SK-N-SH (cell line): ENCODE results near the gene AP3S1. TPM values are rescaled to one million over a fixed set of nuclear protein-coding genes. Genes with fewer than 3 reads are reported as not detected.

Source experiments
- CTCF ChIA-PET: fragments of 300-600, 350-600 bp; formaldehyde crosslinking; extraction: SDS; loops from one replicate; lab custom pipeline; 2021; lab: Yijun Ruan, JAX
- POLR2A ChIA-PET: fragments of 350-600 bp; sonication (Branson Sonifier 250); formaldehyde crosslinking; extraction: SDS; loops from one replicate; lab custom pipeline; 2020; ENCODE audit warnings: antibody characterized with exemption, inconsistent platforms; lab: Yijun Ruan, JAX
- DNase-seq: peaks from one replicate; pipeline ENCODE4 v3.0.0; 2012
- H2AFZ ChIP-seq: fragments of 200-600 bp; sonication (generic); 2 replicates; pipeline ENCODE4 v1.8.1; 2016; ENCODE audit warnings: antibody characterized with exemption, mild to moderate bottlenecking, low read depth
- H3F3A ChIP-seq: fragments of 200-600 bp; sonication (generic); replicated peaks from 2 replicates; pipeline ENCODE3; 2016; ENCODE audit warnings: antibody characterized with exemption, mild to moderate bottlenecking; ENCODE audit not compliant: insufficient read depth
- H3K27ac ChIP-seq, 2 experiments: fragments of 200-500 bp in 1 of 2; fragments of 200-600 bp in 1 of 2; sonication (Bioruptor generic) in 1 of 2; sonication (generic), shearing (Covaris generic) in 1 of 2; 2 replicates each; pipeline versions ENCODE4 v1.5.1 to v1.6.1; 2014 to 2016; ENCODE audit warnings: low read depth in 2 of 2, inconsistent platforms in 1 of 2, low read length in 1 of 2, mild to moderate bottlenecking in 1 of 2, mixed read lengths in 1 of 2
- H3K27me3 ChIP-seq: fragments of 200-600 bp; sonication (generic), shearing (Covaris generic); 2 replicates; pipeline ENCODE4 v1.6.1; 2016; ENCODE audit warnings: mixed run types; ENCODE audit not compliant: insufficient read depth
- H3K36me3 ChIP-seq, 2 experiments: fragments of 200-500 bp in 1 of 2; fragments of 200-600 bp in 1 of 2; sonication (Bioruptor generic) in 1 of 2; sonication (generic) in 1 of 2; replicated peaks in 1 of 2; 2 replicates each; pipeline versions ENCODE3 to v1.5.1; 2014 to 2016; ENCODE audit warnings: low read length in 1 of 2, mild to moderate bottlenecking in 1 of 2; ENCODE audit not compliant: insufficient read depth in 2 of 2, control insufficient read depth in 1 of 2
- H3K4me1 ChIP-seq, 2 experiments: fragments of 200-500 bp in 1 of 2; fragments of 200-600 bp in 1 of 2; sonication (Bioruptor generic) in 1 of 2; sonication (generic), shearing (Covaris generic) in 1 of 2; 2 replicates each; pipeline versions ENCODE4 v1.5.1 to v1.6.1; 2014 to 2016; ENCODE audit warnings: low read depth in 1 of 2, low read length in 1 of 2, mixed run types in 1 of 2; ENCODE audit not compliant: insufficient read depth in 2 of 2, control insufficient read depth in 1 of 2
- H3K4me2 ChIP-seq: fragments of 200-600 bp; sonication (generic), shearing (Covaris generic); 2 replicates; pipeline ENCODE4 v1.6.1; 2017; ENCODE audit warnings: mixed run types
- H3K4me3 ChIP-seq, 2 experiments: fragments of 200-500 bp in 1 of 2; fragments of 200-600 bp in 1 of 2; sonication (Bioruptor generic) in 1 of 2; sonication (generic), shearing (Covaris generic) in 1 of 2; 2 replicates each; pipeline versions ENCODE4 v1.5.1 to v1.8.1; 2014 to 2016; ENCODE audit warnings: low read depth in 2 of 2, inconsistent platforms in 1 of 2, low read length in 1 of 2, mild to moderate bottlenecking in 1 of 2, mixed read lengths in 1 of 2, moderate library complexity in 1 of 2
- H3K79me2 ChIP-seq: fragments of 200-600 bp; sonication (generic); 2 replicates; pipeline ENCODE4 v1.8.1; 2017; ENCODE audit warnings: mild to moderate bottlenecking; ENCODE audit not compliant: insufficient read depth
- H3K9ac ChIP-seq: fragments of 200-600 bp; sonication (generic); 2 replicates; pipeline ENCODE4 v1.6.1; 2017; ENCODE audit warnings: mixed run types
- H3K9me2 ChIP-seq: fragments of 200-600 bp; sonication (generic); 2 replicates; pipeline ENCODE4 v1.6.1; 2017; ENCODE audit warnings: mixed run types
- H3K9me3 ChIP-seq: fragments of 200-600 bp; sonication (generic); 2 replicates; pipeline ENCODE4 v1.6.1; 2017; ENCODE audit warnings: mixed run types, mild to moderate bottlenecking, moderate library complexity
- H4K20me1 ChIP-seq: fragments of 200-600 bp; sonication (generic); 2 replicates; pipeline ENCODE4 v1.6.1; 2017; ENCODE audit warnings: mild to moderate bottlenecking, mixed run types; ENCODE audit not compliant: insufficient read depth
- CTCF ChIP-seq: fragments of 200-600 bp; sonication (generic); IDR thresholded peaks from 2 replicates; pipeline ENCODE4 v1.6.1; 2017; ENCODE audit warnings: antibody characterized with exemption, mild to moderate bottlenecking, moderate library complexity
- EP300 ChIP-seq, 2 experiments: IDR thresholded peaks; 2 replicates each; pipeline versions ENCODE4 v1.4.0 to v1.6.1; 2012; ENCODE audit warnings: borderline replicate concordance in 1 of 2, low read depth in 1 of 2, low read length in 1 of 2
- GATA2 ChIP-seq: sonication (generic); formaldehyde crosslinking; IDR thresholded peaks from 2 replicates; pipeline ENCODE4 v1.5.0; 2020; ENCODE audit warnings: mild to moderate bottlenecking, missing genetic modification reagents
- MAX ChIP-seq: IDR thresholded peaks from 2 replicates; pipeline ENCODE4 v1.4.0; 2012; ENCODE audit warnings: low read depth
- MXI1 ChIP-seq: IDR thresholded peaks from 2 replicates; pipeline ENCODE4 v1.6.1; 2012; ENCODE audit warnings: mild to moderate bottlenecking, low read depth, low read length, improper control_type of control experiment
- NFIC ChIP-seq: IDR thresholded peaks from 2 replicates; pipeline ENCODE4 v1.4.0; 2012; ENCODE audit warnings: borderline replicate concordance
- NRF1 ChIP-seq: IDR thresholded peaks from 2 replicates; pipeline ENCODE4 v1.6.1; 2012; ENCODE audit warnings: low read depth, mild to moderate bottlenecking, low read length
- PBX3 ChIP-seq: IDR thresholded peaks from 2 replicates; pipeline ENCODE4; 2012
- POLR2AphosphoS5 ChIP-seq: IDR thresholded peaks from 2 replicates; pipeline ENCODE4 v1.6.1; 2012; ENCODE audit warnings: low read depth, low read length
- RAD21 ChIP-seq: IDR thresholded peaks from 2 replicates; pipeline ENCODE4 v1.6.1; 2012; ENCODE audit warnings: mild to moderate bottlenecking, low read length
- RCOR1 ChIP-seq: fragments of 150-350 bp; IDR thresholded peaks from 2 replicates; pipeline ENCODE4 v1.6.1; 2017; ENCODE audit warnings: antibody characterized with exemption, low read length
- REST ChIP-seq: IDR thresholded peaks from 2 replicates; pipeline ENCODE4 v1.6.1; 2012; ENCODE audit warnings: mild to moderate bottlenecking, low read depth, low read length, moderate library complexity
- RXRA ChIP-seq: IDR thresholded peaks from 2 replicates; pipeline ENCODE4 v1.4.0; 2012; ENCODE audit warnings: low read depth, mild to moderate bottlenecking, borderline replicate concordance
- SIN3A ChIP-seq: IDR thresholded peaks from 2 replicates; pipeline ENCODE4 v1.6.1; 2012; ENCODE audit warnings: low read depth, mild to moderate bottlenecking, low read length, moderate library complexity, borderline replicate concordance
- USF2 ChIP-seq: fragments of 150-350 bp; IDR thresholded peaks from 2 replicates; pipeline ENCODE4 v1.6.1; 2017; ENCODE audit warnings: antibody characterized with exemption, low read length, low read depth, borderline replicate concordance
- WGBS: methylation state at CpG from one replicate; pipeline ENCODE4 v1.1.6; 2017; ENCODE audit warnings: low lambda C conversion rate; 5-methylcytosine and 5-hydroxymethylcytosine counted together
- polyA plus RNA-seq, 3 experiments: library from polyadenylated mRNA; depleted of rRNA; stranded (reverse); fragments of >200 nt; gene quantifications; 2 replicates each; pipeline ENCODE4 v1.2.3, GENCODE V29; 2012

AP3S1 gene
- polyA plus RNA-seq, 1 of the 3 experiments (the other 2 are of a cell fraction) = 21.6 TPM

GRCh38 chr5:115850744-115851416 lies 9.1 kb downstream of the AP3S1 start:
- 66% methylated on average over 4 of the region's 4 CpGs for WGBS
- no peak overlapping the region for H3K9ac ChIP-seq
- H3F3A ChIP-seq = no peaks in the 10 kb centered on the region
- ChIA-PET CTCF (no interaction called here), POLR2A (no interaction called here)
- no peaks in the 10 kb centered on the region for H3K9me2 ChIP-seq
- no peak overlapping the region for H3K27ac ChIP-seq
- TF ChIP-seq MAX (no peak), RAD21 (no peak)
- no peaks in the 10 kb centered on the region for H3K9me3 ChIP-seq
- peaks cover 26% of the 10 kb centered on the region for H4K20me1 ChIP-seq
- peaks cover 97% of the 10 kb centered on the region for H3K79me2 ChIP-seq
- no peak overlapping the region for H3K4me3 ChIP-seq
- H2AFZ ChIP-seq = no peak overlapping the region
- no peaks in the 10 kb centered on the region for H3K36me3 ChIP-seq
- no peak overlapping the region for H3K4me2 ChIP-seq
- H3K4me1 ChIP-seq = no peaks in the 10 kb centered on the region
- no peak for DNase-seq
- H3K27me3 ChIP-seq = no peaks in the 10 kb centered on the region

GRCh38 chr5:115854139-115854538 lies 12.4 kb downstream of the AP3S1 start:
- Histone ChIP-seq H3K27ac (no peak overlapping the region), H3K9me3 (no peaks in the 10 kb centered on the region), H3K79me2 (peaks cover 91% of the 10 kb centered on the region), H3K27me3 (no peaks in the 10 kb centered on the region), H3F3A (peaks cover 4% of the 10 kb centered on the region), H3K36me3 (no peaks in the 10 kb centered on the region), H2AFZ (no peak overlapping the region), H4K20me1 (peaks cover 22% of the 10 kb centered on the region), H3K4me3 (no peak overlapping the region), H3K9me2 (no peaks in the 10 kb centered on the region), H3K4me2 (no peak overlapping the region), H3K9ac (no peak overlapping the region), H3K4me1 (peaks cover 0 to 14% of the 10 kb centered on the region in 2 experiments; a peak in 3 of 4 replicates)
- ChIA-PET POLR2A (no interaction called here), CTCF (interaction anchor here (0.6 kb wide), 1 partner anchor 214 kb away, joined by 3 read pairs; no protein-coding TSS in a partner anchor)
- 93% methylated on average over 3 of the region's 3 CpGs for WGBS
- DNase-seq = no peak
- TF ChIP-seq RXRA = no peak
- no peak for TF ChIP-seq USF2
- TF ChIP-seq GATA2 (CRISPR knock-in tag) = no peak
- no peak for TF ChIP-seq NFIC
- no peak for TF ChIP-seq MXI1
- no peak for TF ChIP-seq MAX
- TF ChIP-seq EP300 (IDR thresholded peaks at IDR 0.05; ENCODE audit: borderline replicate concordance in 1 of 2, low read depth in 1 of 2, low read length in 1 of 2) = no peak
- TF ChIP-seq POLR2AphosphoS5 = no peak
- no peak for TF ChIP-seq NRF1
- TF ChIP-seq CTCF = no peak
- no peak for TF ChIP-seq PBX3
- TF ChIP-seq REST = no peak
- no peak for TF ChIP-seq SIN3A
- no peak for TF ChIP-seq RCOR1
